Measurements from ENCODE around the gene ASPSCR1. TPM values are rescaled to one million over a fixed set of nuclear protein-coding genes. Genes with fewer than 3 reads are reported as not detected.

ASPSCR1 gene
- total and polyA plus RNA-seq, 2 of the 13 experiments (the other 11 are each of a cell fraction or from before 2014, with no cell fraction given), result 274 to 314 TPM

GRCh38 chr17:82039695-82040299 is 62.4 kb downstream of the ASPSCR1 start (continued):
- TF ChIP-seq ZBTB26 (CRISPR knock-in tag; IDR thresholded peaks at IDR 0.05; ENCODE audit: borderline replicate concordance) (no peak), CREB3 (CRISPR knock-in tag; IDR thresholded peaks at IDR 0.05) (no peak), NR3C1 (CRISPR knock-in tag; IDR thresholded peaks at IDR 0.05) (no peak), ZNF83 (CRISPR knock-in tag; IDR thresholded peaks at IDR 0.05; ENCODE audit: borderline replicate concordance) (0 out of 2 replicates have a peak, but pooled peaks have one; percentile 52), ZNF3 (CRISPR knock-in tag; IDR thresholded peaks at IDR 0.05) (no peak), ZNF605 (CRISPR knock-in tag; IDR thresholded peaks at IDR 0.05) (peak; percentile 42; the same call in 1 of the 2 replicates), ZNF546 (CRISPR knock-in tag; conservative IDR thresholded peaks at IDR 0.05) (no peak), ZNF615 (CRISPR knock-in tag; IDR thresholded peaks at IDR 0.05; ENCODE audit: borderline replicate concordance) (no peak), ZNF761 (CRISPR knock-in tag; conservative IDR thresholded peaks at IDR 0.05) (0 out of 2 replicates have a peak, but pooled peaks have one; percentile 33), TEAD2 (CRISPR knock-in tag; IDR thresholded peaks at IDR 0.05) (no peak), RNF2 (conservative IDR thresholded peaks at IDR 0.05; ENCODE audit: low read depth) (no peak), ZNF746 (CRISPR knock-in tag; IDR thresholded peaks at IDR 0.05) (no peak), SOX13 (IDR thresholded peaks at IDR 0.05) (no peak), SOX13 (CRISPR knock-in tag; conservative IDR thresholded peaks at IDR 0.05 in 1 of 2, IDR thresholded peaks at IDR 0.05 in 1 of 2) (peak in 1 of 2 experiments; percentile 12; a peak in 1 of 4 replicates), SMYD3 (CRISPR knock-in tag; IDR thresholded peaks at IDR 0.05) (no peak), SP140L (CRISPR knock-in tag; IDR thresholded peaks at IDR 0.05; ENCODE audit: borderline replicate concordance) (no peak), TCF7L2 (IDR thresholded peaks at IDR 0.05; ENCODE audit: low read depth, low read length) (no peak), FOXO1 (CRISPR knock-in tag; IDR thresholded peaks at IDR 0.05) (0 out of 2 replicates have a peak, but pooled peaks have one; percentile 20), ZBTB7B (CRISPR knock-in tag; IDR thresholded peaks at IDR 0.05) (peak; percentile 80)
- TF ChIP-seq, protein P1, sequence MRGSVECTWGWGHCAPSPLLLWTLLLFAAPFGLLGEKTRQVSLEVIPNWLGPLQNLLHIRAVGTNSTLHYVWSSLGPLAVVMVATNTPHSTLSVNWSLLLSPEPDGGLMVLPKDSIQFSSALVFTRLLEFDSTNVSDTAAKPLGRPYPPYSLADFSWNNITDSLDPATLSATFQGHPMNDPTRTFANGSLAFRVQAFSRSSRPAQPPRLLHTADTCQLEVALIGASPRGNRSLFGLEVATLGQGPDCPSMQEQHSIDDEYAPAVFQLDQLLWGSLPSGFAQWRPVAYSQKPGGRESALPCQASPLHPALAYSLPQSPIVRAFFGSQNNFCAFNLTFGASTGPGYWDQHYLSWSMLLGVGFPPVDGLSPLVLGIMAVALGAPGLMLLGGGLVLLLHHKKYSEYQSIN (CRISPR knock-in tag; IDR thresholded peaks at IDR 0.05; ENCODE audit: borderline replicate concordance), result no peak
- TF ChIP-seq, protein P2, sequence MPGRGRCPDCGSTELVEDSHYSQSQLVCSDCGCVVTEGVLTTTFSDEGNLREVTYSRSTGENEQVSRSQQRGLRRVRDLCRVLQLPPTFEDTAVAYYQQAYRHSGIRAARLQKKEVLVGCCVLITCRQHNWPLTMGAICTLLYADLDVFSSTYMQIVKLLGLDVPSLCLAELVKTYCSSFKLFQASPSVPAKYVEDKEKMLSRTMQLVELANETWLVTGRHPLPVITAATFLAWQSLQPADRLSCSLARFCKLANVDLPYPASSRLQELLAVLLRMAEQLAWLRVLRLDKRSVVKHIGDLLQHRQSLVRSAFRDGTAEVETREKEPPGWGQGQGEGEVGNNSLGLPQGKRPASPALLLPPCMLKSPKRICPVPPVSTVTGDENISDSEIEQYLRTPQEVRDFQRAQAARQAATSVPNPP (CRISPR knock-in tag; IDR thresholded peaks at IDR 0.05), result no peak
- TF ChIP-seq, protein P3, sequence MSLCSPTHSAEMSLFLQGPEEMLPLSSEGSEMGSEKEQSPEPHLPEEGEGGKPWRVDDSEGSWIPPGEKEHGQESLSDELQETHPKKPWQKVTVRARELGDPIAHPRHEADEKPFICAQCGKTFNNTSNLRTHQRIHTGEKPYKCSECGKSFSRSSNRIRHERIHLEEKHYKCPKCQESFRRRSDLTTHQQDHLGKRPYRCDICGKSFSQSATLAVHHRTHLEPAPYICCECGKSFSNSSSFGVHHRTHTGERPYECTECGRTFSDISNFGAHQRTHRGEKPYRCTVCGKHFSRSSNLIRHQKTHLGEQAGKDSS (CRISPR knock-in tag; IDR thresholded peaks at IDR 0.05; ENCODE audit: borderline replicate concordance, low read depth), result 0 out of 2 replicates have a peak, but pooled peaks have one; percentile 44
- TF ChIP-seq, protein P4, sequence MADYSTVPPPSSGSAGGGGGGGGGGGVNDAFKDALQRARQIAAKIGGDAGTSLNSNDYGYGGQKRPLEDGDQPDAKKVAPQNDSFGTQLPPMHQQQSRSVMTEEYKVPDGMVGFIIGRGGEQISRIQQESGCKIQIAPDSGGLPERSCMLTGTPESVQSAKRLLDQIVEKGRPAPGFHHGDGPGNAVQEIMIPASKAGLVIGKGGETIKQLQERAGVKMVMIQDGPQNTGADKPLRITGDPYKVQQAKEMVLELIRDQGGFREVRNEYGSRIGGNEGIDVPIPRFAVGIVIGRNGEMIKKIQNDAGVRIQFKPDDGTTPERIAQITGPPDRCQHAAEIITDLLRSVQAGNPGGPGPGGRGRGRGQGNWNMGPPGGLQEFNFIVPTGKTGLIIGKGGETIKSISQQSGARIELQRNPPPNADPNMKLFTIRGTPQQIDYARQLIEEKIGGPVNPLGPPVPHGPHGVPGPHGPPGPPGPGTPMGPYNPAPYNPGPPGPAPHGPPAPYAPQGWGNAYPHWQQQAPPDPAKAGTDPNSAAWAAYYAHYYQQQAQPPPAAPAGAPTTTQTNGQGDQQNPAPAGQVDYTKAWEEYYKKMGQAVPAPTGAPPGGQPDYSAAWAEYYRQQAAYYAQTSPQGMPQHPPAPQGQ (CRISPR knock-in tag; IDR thresholded peaks at IDR 0.05; ENCODE audit: borderline replicate concordance), result no peak
